NCI-H446 (cell line): ENCODE results near the gene CDKAL1.
A peak's percentile ranks its signal among the peaks of the same experiment; 100 is the strongest.

Experiments
- DNase-seq, 2 experiments: peaks; one replicate each; lab custom pipeline; 2025; lab: John Stamatoyannopoulos, UW

Gene CDKAL1

GRCh38 chr6:20678831-20679352, 144.6 kb downstream of the CDKAL1 start:
- DNase-seq, result no peak

- DNase-seq, result no peak
Observed at GRCh38 chr6:20680697-20681165, 146.5 kb downstream of the CDKAL1 start.

GRCh38 chr6:20681243-20681684, 147.0 kb downstream of the CDKAL1 start:
- DNase-seq, result no peak

- no peak for DNase-seq
Observed at GRCh38 chr6:20684474-20684873, 150.2 kb downstream of the CDKAL1 start.

GRCh38 chr6:20686142-20686541, 151.9 kb downstream of the CDKAL1 start:
- DNase-seq, result peak in 1 of 2 experiments; percentile 57

GRCh38 chr6:20687494-20687893, 153.2 kb downstream of the CDKAL1 start:
- DNase-seq, result no peak

GRCh38 chr6:20688710-20689500, 154.6 kb downstream of the CDKAL1 start:
- DNase-seq, result peak in 1 of 2 experiments; percentile 35

- peak; percentile 80 to 93 for DNase-seq
Observed at GRCh38 chr6:20691185-20691584, 156.9 kb downstream of the CDKAL1 start.

GRCh38 chr6:20692023-20692422, 157.8 kb downstream of the CDKAL1 start:
- peak in 1 of 2 experiments; percentile 65 for DNase-seq

GRCh38 chr6:20693466-20694063, 159.3 kb downstream of the CDKAL1 start:
- DNase-seq, result peak in 1 of 2 experiments; percentile 67

GRCh38 chr6:20696676-20697075, 162.4 kb downstream of the CDKAL1 start:
- DNase-seq, result no peak

- no peak for DNase-seq
Observed at GRCh38 chr6:20698675-20699074, 164.4 kb downstream of the CDKAL1 start.

- peak; percentile 48 to 83 for DNase-seq
Observed at GRCh38 chr6:20699402-20699801, 165.1 kb downstream of the CDKAL1 start.

- DNase-seq, result peak; percentile 41 to 83
Observed at GRCh38 chr6:20700375-20700774, 166.1 kb downstream of the CDKAL1 start.

- peak in 1 of 2 experiments; percentile 75 for DNase-seq
Observed at GRCh38 chr6:20702366-20702765, 168.1 kb downstream of the CDKAL1 start.

- DNase-seq, result peak in 1 of 2 experiments; percentile 50
Observed at GRCh38 chr6:20703049-20703448, 168.8 kb downstream of the CDKAL1 start.

GRCh38 chr6:20704325-20705025, 170.2 kb downstream of the CDKAL1 start:
- DNase-seq, result no peak

GRCh38 chr6:20705741-20706140, 171.5 kb downstream of the CDKAL1 start:
- peak in 1 of 2 experiments; percentile 64 for DNase-seq

GRCh38 chr6:20706238-20706938, 172.1 kb downstream of the CDKAL1 start:
- DNase-seq, result peak; percentile 64 to 96

- peak; percentile 92 to 95 for DNase-seq
Observed at GRCh38 chr6:20706939-20707485, 172.8 kb downstream of the CDKAL1 start.

- no peak for DNase-seq
Observed at GRCh38 chr6:20707870-20708269, 173.6 kb downstream of the CDKAL1 start.
